GM12872 (cell line): ENCODE measurements around the gene OTOF.

Experiments
- CTCF ChIP-seq: IDR thresholded peaks from 3 replicates; pipeline ENCODE4 v1.5.1; 2011; ENCODE audit warnings: low read depth, mild to moderate bottlenecking, low read length, moderate library complexity; ENCODE audit not compliant: insufficient read depth

OTOF gene

GRCh38 chr2:26469092-26469710, 8.7 kb downstream of the OTOF start:
- TF ChIP-seq CTCF = peak; percentile 76

- TF ChIP-seq CTCF = no peak
Measured at GRCh38 chr2:26466662-26467310, 11.1 kb downstream of the OTOF start.

GRCh38 chr2:26465981-26466471, 11.9 kb downstream of the OTOF start:
- TF ChIP-seq CTCF = no peak

GRCh38 chr2:26465266-26465925, 12.5 kb downstream of the OTOF start:
- TF ChIP-seq CTCF = no peak

- no peak for TF ChIP-seq CTCF
Measured at GRCh38 chr2:26464390-26465265, 13.3 kb downstream of the OTOF start.

- no peak for TF ChIP-seq CTCF
Measured at GRCh38 chr2:26463244-26464192, 14.4 kb downstream of the OTOF start.
